Right cardiac atrium (tissue), 5 donors: Measurements from ENCODE around the gene DENND4B. TPM values are rescaled to one million over a fixed set of nuclear protein-coding genes. Genes with fewer than 3 reads are reported as not detected.

Experiments
- ATAC-seq, 2 donors: fragments of 200-7000 bp; cut with Tn5 transposase; one replicate each; pipeline versions ENCODE4 v1.8.0 to v1.9.1; 2020; ENCODE audit warnings: moderate library complexity in 2 of 2, mild to moderate bottlenecking in 1 of 2
- DNase-seq, 3 donors: peaks; one replicate each; pipeline ENCODE4 v3.0.0-alpha.2; 2020
- H3K27ac ChIP-seq: one replicate; pipeline ENCODE4 v1.5.1; 2013; ENCODE audit warnings: mild to moderate bottlenecking, low read length, control low read depth, moderate library complexity
- H3K27me3 ChIP-seq: one replicate; pipeline ENCODE4 v1.6.1; 2013; ENCODE audit not compliant: control insufficient read depth, insufficient read depth
- H3K4me1 ChIP-seq: one replicate; pipeline ENCODE4 v1.6.1; 2013; ENCODE audit warnings: low read length; ENCODE audit not compliant: control insufficient read depth, insufficient read depth
- H3K4me3 ChIP-seq: one replicate; pipeline ENCODE4 v1.5.1; 2013; ENCODE audit warnings: low read length, control low read depth
- H3K9me3 ChIP-seq: one replicate; pipeline ENCODE4 v1.6.1; 2013; ENCODE audit warnings: low read length; ENCODE audit not compliant: control insufficient read depth
- WGBS: extraction: QIAGEN DNeasy Blood & Tissue Kit; methylation state at CpG from one replicate; pipeline ENCODE4 v1.1.7; 2013; 5-methylcytosine and 5-hydroxymethylcytosine counted together
- intact Hi-C, 4 donors: fragments of 100-400 bp; cut with DNase I; formaldehyde crosslinking; loops; one replicate each; pipeline versions ENCODE4 v1.11.0 to v1.14.0; 2022 to 2023
- polyA plus RNA-seq: library from polyadenylated mRNA; stranded (reverse); fragments of 200-250 nt; gene quantifications from one replicate; pipeline ENCODE4 v1.2.3, GENCODE V29; 2013
- total RNA-seq, 4 donors: library from RNA; stranded (reverse); fragmentation: NEBNext Ultra II Directional; extraction: Animal tissue kit (Norgen Biotek cat#: 25700); gene quantifications; one replicate each; pipeline ENCODE4 v1.2.1, GENCODE V29; 2021
- donor health status: healthy with polysubstance abuse.
- donor health status: DM: no; HTN: yes; CAD: no.
- donor health status: DM: no; HTN: no; CAD: no.
- donor health status: DM: no; HTN: yes; CAD: no; lungs with severe emphysema.
- donor health status: DM: yes; HTN: yes; CAD: no.

Gene DENND4B
- total and polyA plus RNA-seq, 5 donors: 32.0 to 48.7 (median 41.5) TPM

- H3K4me1 ChIP-seq: peaks cover 6% of the 10 kb centered on the region
- DNase-seq: peak in 1 of 3 donors; percentile 62
These were observed 21.9 kb upstream of the DENND4B start for GRCh38 chr1:153968408-153968807.

GRCh38 chr1:153968000-153968363 is 21.5 kb upstream of the DENND4B start:
- intact Hi-C loops: no loop called here
- H3K27ac ChIP-seq: peak overlapping the region; percentile 71
- peaks cover 6% of the 10 kb centered on the region for H3K4me1 ChIP-seq
- H3K9me3 ChIP-seq: no peaks in the 10 kb centered on the region
- peak overlapping the region; percentile 54 for H3K4me3 ChIP-seq
- 2% methylated on average over 8 of the region's 8 CpGs for WGBS
- H3K27me3 ChIP-seq: no peaks in the 10 kb centered on the region
- no peak for ATAC-seq
- peak in 1 of 3 donors; percentile 77 for DNase-seq

More at GRCh38 chr1:153968408-153968807, 21.9 kb upstream of the DENND4B start:
- Histone ChIP-seq H3K27me3 (no peaks in the 10 kb centered on the region), H3K4me3 (peak overlapping the region; percentile 54), H3K27ac (no peak overlapping the region), H3K9me3 (no peaks in the 10 kb centered on the region)
- intact Hi-C loops: no loop called here
- WGBS: 8% methylated on average over 13 of the region's 13 CpGs
- no peak for ATAC-seq

DNA sequence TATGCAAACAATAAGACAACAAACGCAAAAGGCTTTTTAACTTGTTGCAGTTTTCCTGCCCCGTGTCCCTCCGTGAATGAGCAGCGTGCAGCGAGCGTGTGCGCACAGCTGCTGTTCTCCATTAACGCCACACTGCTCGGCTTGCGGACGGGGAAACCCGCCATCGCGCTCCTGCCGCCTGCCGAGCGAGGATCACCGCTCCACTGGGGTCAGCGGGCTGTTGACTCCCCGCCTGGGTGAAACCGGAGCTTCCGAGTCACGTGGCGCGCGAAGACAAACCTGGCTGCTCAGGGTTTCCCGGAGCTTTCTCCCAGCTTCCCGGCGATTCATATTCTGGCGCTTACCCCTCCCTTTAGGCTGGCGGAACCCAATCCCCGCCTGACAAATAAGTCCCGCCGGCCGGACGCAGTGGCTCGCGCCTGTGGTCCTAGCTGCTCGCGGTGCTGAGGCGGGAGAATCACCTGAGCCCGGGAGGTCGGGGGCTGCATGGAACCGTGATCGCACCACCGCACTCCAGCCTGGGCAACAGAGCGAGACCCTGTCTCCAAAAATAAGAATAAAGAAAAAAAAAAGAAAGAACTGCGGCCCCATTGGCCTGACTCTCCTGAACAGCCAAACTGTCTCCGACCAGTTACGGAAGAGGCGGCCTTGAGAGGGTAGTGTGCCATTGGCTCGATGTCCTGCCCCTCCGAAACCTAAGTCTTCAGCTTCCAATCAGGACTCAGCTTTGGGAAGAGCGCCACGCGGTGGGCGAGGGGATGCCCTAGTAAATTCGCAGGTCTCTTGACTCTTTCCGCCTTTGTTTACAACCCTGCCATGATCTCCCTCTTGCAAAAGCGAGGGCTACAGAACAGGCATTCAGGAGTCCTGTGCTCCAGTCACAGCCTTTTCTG is 20.8 kb upstream of the DENND4B start, which contains the start of gene CREB3L4:
Gene CREB3L4, plus strand, starts transcription at position 796 of the 893 bp plus-strand sequence. CDS start 624 bp downstream, outside the sequence.
- peak; percentile 93 to 97 (median 95) for DNase-seq
- intact Hi-C loops: no loop called here
- Histone ChIP-seq H3K4me3 (peak within 1 kb of the TSS; percentile 54), H3K4me1 (peaks cover 8% of the 10 kb centered on the region), H3K27ac (peak within 1 kb of the TSS; percentile 71), H3K27me3 (no peaks in the 10 kb centered on the region), H3K9me3 (no peaks in the 10 kb centered on the region)
- peak; percentile 90 for ATAC-seq
- WGBS: under 1% methylated on average over 60 of the region's 60 CpGs

- H3K4me3 ChIP-seq: peak overlapping the region; percentile 57
- peak overlapping the region; percentile 92 for H3K27ac ChIP-seq
- under 1% methylated on average over 22 of the region's 22 CpGs for WGBS
- H3K27me3 ChIP-seq: no peaks in the 10 kb centered on the region
- DNase-seq (peak; percentile 44 to 76 (median 66)), ATAC-seq (no peak)
- H3K4me1 ChIP-seq: peaks cover 18% of the 10 kb centered on the region
- intact Hi-C loops: no loop called here
- no peaks in the 10 kb centered on the region for H3K9me3 ChIP-seq
These were observed 17.4 kb upstream of the DENND4B start for GRCh38 chr1:153963850-153964331.

GRCh38 chr1:153963030-153963849 is 16.7 kb upstream of the DENND4B start, which contains the start of gene SLC39A1:
Gene SLC39A1 (minus strand): TSS chr1:153963537. CDS start chr1:153962715, 822 bp downstream.
- ATAC-seq (peak; percentile 86 to 88), DNase-seq (peak; percentile 98 to 100 (median 99))
- H3K27ac ChIP-seq: peak within 1 kb of the TSS; percentile 93
- peaks cover 15% of the 10 kb centered on the region for H3K4me1 ChIP-seq
- no peaks in the 10 kb centered on the region for H3K9me3 ChIP-seq
- intact Hi-C loops: no loop called here
- no peaks in the 10 kb centered on the region for H3K27me3 ChIP-seq
- WGBS: under 1% methylated on average over 54 of the region's 54 CpGs
- peak within 1 kb of the TSS; percentile 57 for H3K4me3 ChIP-seq

DNA sequence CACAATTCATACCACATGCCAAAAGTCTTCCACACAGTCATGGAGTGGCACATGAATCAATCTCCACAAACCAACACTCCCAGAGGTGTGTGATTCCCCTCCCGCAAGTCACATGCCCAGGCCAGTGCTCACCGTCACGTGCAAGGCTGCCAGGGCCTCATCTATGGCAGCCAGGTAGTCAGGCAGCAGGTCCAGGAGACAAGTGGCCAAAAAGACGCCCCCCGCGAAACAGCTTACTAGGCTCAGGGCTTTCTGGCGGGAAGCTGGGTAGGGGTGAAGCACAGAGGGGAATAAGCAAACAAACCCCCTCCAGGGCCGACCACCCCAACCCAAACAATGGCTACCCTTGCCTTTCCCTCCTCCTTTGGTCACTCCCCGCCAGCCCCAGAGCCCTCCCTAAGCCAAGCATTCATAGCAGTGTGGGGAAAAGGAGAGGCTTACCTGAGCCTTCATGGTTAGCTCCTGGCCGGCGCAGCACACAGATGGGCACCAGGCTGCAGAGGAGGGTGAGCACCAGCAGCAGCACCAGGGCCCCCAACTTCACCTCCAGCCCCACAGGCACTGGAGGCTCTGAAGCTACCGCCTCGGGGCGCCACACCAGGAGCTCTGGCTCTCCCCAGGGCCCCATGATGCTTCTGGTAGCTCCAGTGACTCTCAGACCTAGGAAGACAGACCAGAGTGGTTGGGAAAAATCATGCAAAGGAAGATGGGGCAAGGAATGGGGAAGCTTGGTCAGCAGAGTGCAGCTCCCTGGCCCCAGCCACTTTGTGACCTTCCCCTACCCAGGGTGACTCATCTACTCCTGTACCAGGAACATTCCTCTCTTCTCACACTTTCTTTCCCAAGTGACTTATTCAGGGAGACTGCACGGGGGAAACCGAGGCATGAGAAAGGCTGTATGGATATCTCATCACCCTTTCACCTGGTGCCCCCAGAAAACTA is 15.8 kb upstream of the DENND4B start:
- Histone ChIP-seq H3K9me3 (no peaks in the 10 kb centered on the region), H3K4me1 (peaks cover 12% of the 10 kb centered on the region), H3K27me3 (no peaks in the 10 kb centered on the region), H3K27ac (peak overlapping the region; percentile 93), H3K4me3 (peak overlapping the region; percentile 57)
- intact Hi-C loops: no loop called here
- ATAC-seq: no peak
- 42% methylated on average over 16 of the region's 16 CpGs for WGBS
- DNase-seq: peak; percentile 36 to 55 (median 50)

DNA sequence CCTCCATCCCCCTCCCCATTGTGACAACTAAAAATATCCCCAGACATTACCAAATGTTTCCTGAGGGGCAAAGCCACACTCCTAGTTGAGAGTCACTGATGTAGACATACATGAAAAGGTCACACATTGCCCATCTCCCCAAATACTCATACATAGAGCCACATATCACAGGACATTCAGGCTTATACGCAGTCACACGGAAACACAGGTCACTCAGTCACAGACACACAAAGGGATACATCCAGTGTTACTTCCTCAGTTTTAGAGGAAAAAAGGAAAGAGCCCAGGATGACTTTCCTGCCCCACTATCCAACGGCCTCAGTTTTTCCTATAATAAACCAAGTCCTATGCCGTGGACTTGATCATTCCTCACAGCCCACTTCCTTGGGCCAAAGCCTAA is 14.9 kb upstream of the DENND4B start:
- ATAC-seq: no peak
- intact Hi-C loops: no loop called here
- no peaks in the 10 kb centered on the region for H3K9me3 ChIP-seq
- H3K4me3 ChIP-seq: no peak overlapping the region
- peak overlapping the region; percentile 36 for H3K27ac ChIP-seq
- H3K4me1 ChIP-seq: peaks cover 12% of the 10 kb centered on the region
- no peak for DNase-seq
- WGBS: 65% methylated on average over 4 of the region's 4 CpGs
- H3K27me3 ChIP-seq: no peaks in the 10 kb centered on the region

DNA sequence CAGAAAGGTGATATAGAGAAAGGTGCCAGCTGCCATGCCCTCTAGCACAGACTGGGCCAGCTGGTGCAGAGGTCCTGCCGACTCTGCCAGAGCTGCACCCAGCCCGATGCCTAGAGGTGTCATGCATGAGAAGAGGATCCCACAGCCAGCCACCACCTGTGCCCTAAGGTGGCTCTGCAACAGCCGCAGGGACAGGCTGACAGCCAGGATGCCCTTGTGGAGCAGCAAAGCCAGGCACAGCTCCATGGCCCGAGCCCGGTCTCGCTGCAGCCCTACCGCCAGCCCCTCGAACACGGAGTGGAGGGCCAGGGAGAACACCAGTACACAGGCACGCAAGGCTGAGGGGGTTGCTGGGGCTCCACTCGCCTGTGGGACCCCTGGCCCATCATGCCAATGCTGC is 13.7 kb upstream of the DENND4B start:
- DNase-seq (peak in 2 of 3 donors; percentile 55 to 64), ATAC-seq (no peak)
- Histone ChIP-seq H3K9me3 (no peaks in the 10 kb centered on the region), H3K4me3 (no peak overlapping the region), H3K27ac (peak overlapping the region; percentile 82), H3K4me1 (peaks cover 18% of the 10 kb centered on the region), H3K27me3 (no peaks in the 10 kb centered on the region)
- intact Hi-C loops: no loop called here
- 90% methylated on average over 11 of the region's 11 CpGs for WGBS

- WGBS: 37% methylated on average over 3 of the region's 3 CpGs
- ATAC-seq (no peak), DNase-seq (peak in 1 of 3 donors; percentile 61)
- peak overlapping the region; percentile 82 for H3K27ac ChIP-seq
- intact Hi-C loops: no loop called here
- no peaks in the 10 kb centered on the region for H3K9me3 ChIP-seq
- no peak overlapping the region for H3K4me3 ChIP-seq
- H3K27me3 ChIP-seq: no peaks in the 10 kb centered on the region
- peaks cover 18% of the 10 kb centered on the region for H3K4me1 ChIP-seq
These were observed 12.9 kb upstream of the DENND4B start for GRCh38 chr1:153959454-153959853.

DNA sequence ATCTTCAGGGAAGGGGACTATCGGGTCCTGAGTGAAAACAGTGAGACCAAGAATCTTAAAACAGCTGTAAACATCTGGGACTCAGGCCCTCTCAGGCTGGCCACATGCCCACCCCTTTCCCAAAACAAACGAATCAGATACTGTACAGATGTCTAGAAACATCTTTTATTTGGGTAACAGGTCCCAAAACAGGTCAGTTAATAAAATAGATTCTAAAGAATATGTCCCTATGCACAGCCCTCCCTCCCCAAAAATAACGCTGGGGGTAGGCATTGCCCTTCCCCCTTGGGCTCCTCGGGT is 12.4 kb upstream of the DENND4B start:
- peak overlapping the region; percentile 82 for H3K27ac ChIP-seq
- peaks cover 18% of the 10 kb centered on the region for H3K4me1 ChIP-seq
- no peaks in the 10 kb centered on the region for H3K9me3 ChIP-seq
- intact Hi-C loops: no loop called here
- 8% methylated on average over 4 of the region's 4 CpGs for WGBS
- DNase-seq (peak in 1 of 3 donors; percentile 77), ATAC-seq (no peak)
- H3K4me3 ChIP-seq: no peak overlapping the region
- H3K27me3 ChIP-seq: no peaks in the 10 kb centered on the region
